ENCODE results near the gene HEYL. TPM values are rescaled to one million over a fixed set of nuclear protein-coding genes. Genes with fewer than 3 reads are reported as not detected.

The HEYL gene
- total RNA-seq, 2 experiments from 2014 or later, result 0.05 TPM; not detected in 1

DNA sequence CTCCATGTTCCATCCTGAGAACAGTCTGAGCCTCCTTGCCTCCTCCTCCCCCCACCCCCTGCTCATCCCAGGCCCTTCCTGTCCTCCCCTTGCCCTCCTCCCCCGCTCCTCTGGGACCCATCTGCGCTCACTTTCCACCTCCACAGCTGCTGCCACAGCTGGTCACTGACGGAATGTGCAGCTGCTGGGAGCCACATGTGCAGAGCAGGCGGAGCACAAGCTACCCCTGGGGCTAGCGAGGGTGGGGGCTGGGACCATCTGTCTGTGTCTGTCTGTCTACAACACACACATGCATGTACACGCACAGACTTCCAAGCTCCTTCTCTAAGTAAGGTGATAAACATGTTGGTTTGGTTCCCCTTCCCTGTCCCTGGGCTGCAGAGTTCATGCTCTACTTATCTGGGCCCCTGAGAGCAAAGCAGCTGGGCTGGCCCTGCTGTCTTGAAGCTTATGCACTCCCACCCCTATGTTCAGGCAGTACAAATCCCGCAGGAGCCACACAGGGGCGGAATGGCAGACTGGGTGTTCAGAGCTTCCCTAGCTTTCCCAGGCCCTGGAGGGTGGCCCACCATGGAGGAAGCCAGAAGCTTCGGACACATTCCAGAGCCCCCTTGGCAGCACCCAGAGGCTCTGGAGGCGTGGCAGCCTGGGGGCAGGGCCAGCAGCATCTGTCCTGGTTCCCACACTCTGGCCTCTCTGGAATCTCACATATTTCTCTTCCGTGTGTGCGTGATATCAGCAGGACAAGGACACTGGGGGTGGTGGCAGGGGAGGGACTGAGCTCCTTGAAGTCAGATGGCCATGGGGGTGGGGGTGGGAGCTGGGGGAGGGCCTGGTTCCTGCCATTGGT is 7.0 kb upstream of the HEYL start:
- TF ChIP-seq, protein P1, sequence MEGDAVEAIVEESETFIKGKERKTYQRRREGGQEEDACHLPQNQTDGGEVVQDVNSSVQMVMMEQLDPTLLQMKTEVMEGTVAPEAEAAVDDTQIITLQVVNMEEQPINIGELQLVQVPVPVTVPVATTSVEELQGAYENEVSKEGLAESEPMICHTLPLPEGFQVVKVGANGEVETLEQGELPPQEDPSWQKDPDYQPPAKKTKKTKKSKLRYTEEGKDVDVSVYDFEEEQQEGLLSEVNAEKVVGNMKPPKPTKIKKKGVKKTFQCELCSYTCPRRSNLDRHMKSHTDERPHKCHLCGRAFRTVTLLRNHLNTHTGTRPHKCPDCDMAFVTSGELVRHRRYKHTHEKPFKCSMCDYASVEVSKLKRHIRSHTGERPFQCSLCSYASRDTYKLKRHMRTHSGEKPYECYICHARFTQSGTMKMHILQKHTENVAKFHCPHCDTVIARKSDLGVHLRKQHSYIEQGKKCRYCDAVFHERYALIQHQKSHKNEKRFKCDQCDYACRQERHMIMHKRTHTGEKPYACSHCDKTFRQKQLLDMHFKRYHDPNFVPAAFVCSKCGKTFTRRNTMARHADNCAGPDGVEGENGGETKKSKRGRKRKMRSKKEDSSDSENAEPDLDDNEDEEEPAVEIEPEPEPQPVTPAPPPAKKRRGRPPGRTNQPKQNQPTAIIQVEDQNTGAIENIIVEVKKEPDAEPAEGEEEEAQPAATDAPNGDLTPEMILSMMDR (IDR thresholded peaks at IDR 0.05), result no peak
- H3K27me3 ChIP-seq (ENCODE audit: control insufficient read depth in 1 of 2, insufficient read depth in 2 of 2, low read length in 2 of 2), result peaks cover 0 to 2% of the 10 kb centered on the region in 2 experiments
- no peaks in the 10 kb centered on the region for H3K4me1 Mint-ChIP-seq (ENCODE audit: low read depth)
- no peak for ATAC-seq (ENCODE audit: poor library complexity)
- ChIA-PET POLR2A (no interaction called here), CTCF (interaction anchor here (0.7 to 1.8 kb wide), 3 partner anchors 11 to 40 kb away, joined by 4 to 6 read pairs (median 4); no protein-coding TSS in a partner anchor)
- intact Hi-C loops (cut with DNase I, micrococcal nuclease), result no loop called here
- H3K4me3 ChIP-seq (ENCODE audit: low read length), result no peak overlapping the region
- no peaks in the 10 kb centered on the region for H3K36me3 Mint-ChIP-seq (ENCODE audit: low read depth)
- no peaks in the 10 kb centered on the region for H3K9me3 Mint-ChIP-seq
- no peak overlapping the region for H3K27ac Mint-ChIP-seq
- no peaks in the 10 kb centered on the region for H3K36me3 ChIP-seq (ENCODE audit: insufficient read depth, low read length)
- no peaks in the 10 kb centered on the region for H3K27me3 Mint-ChIP-seq
- H3K4me1 ChIP-seq (ENCODE audit: insufficient read depth, low read length), result no peaks in the 10 kb centered on the region
- DNase-seq, result no peak
- H3K27ac ChIP-seq (ENCODE audit: low read depth in 1 of 2, low read length in 2 of 2), result no peak overlapping the region
- no peaks in the 10 kb centered on the region for H3K9me3 ChIP-seq (ENCODE audit: control insufficient read depth in 1 of 2, insufficient read depth in 1 of 2, low read length in 2 of 2)
- no peak overlapping the region for H3K4me3 Mint-ChIP-seq

DNA sequence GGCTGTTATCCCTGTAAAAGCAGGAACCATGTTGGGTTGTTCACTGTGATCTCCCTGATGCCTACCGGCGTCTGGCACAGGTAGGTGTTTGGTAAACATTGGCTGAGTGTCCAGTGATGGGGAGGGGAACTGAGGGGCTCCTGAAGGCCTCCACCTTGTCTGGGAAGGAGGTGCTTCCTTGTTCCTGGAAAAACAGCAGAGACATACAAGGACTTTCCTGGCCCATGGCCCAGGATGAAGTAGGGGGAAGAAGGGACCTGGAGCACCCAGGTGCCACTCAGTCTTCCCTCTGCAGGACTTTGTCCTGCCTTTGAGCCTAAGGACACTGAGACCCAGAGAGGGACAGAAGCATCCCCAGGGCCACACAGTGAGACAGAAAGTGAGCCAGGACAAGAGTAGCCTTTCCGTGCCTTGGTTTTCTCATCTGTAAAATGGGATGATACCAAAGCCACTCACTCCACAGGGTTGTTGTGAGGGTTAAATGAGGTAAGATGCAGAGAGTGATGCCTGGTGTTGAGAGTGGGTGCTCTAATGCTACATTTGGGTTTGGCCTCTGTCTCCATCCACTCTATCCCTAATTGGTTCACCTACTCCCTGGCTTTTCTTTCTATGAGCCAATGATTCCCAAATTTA is 6.1 kb upstream of the HEYL start:
- Histone ChIP-seq H3K9me3 (ENCODE audit: control insufficient read depth in 1 of 2, insufficient read depth in 1 of 2, low read length in 2 of 2) (no peaks in the 10 kb centered on the region), H3K27me3 (ENCODE audit: control insufficient read depth in 1 of 2, insufficient read depth in 2 of 2, low read length in 2 of 2) (peaks cover 0 to 2% of the 10 kb centered on the region in 2 experiments), H3K36me3 (ENCODE audit: insufficient read depth, low read length) (no peaks in the 10 kb centered on the region), H3K27ac (ENCODE audit: low read depth in 1 of 2, low read length in 2 of 2) (no peak overlapping the region), H3K4me3 (ENCODE audit: low read length) (no peak overlapping the region), H3K4me1 (ENCODE audit: insufficient read depth, low read length) (no peaks in the 10 kb centered on the region)
- TF ChIP-seq, protein P1 (IDR thresholded peaks at IDR 0.05), result no peak
- Mint-ChIP-seq H3K9me3 (no peaks in the 10 kb centered on the region), H3K4me1 (ENCODE audit: low read depth) (no peaks in the 10 kb centered on the region), H3K27me3 (no peaks in the 10 kb centered on the region), H3K36me3 (ENCODE audit: low read depth) (no peaks in the 10 kb centered on the region), H3K4me3 (no peak overlapping the region), H3K27ac (no peak overlapping the region)
- CTCF ChIA-PET, result interaction anchor here (1.8 kb wide), 1 partner anchor 8 kb away, joined by 5 read pairs; no protein-coding TSS in a partner anchor
- intact Hi-C loops (cut with DNase I, micrococcal nuclease), result no loop called here
- DNase-seq (no peak), ATAC-seq (ENCODE audit: poor library complexity) (no peak)
- POLR2A ChIA-PET, result no interaction called here

DNA sequence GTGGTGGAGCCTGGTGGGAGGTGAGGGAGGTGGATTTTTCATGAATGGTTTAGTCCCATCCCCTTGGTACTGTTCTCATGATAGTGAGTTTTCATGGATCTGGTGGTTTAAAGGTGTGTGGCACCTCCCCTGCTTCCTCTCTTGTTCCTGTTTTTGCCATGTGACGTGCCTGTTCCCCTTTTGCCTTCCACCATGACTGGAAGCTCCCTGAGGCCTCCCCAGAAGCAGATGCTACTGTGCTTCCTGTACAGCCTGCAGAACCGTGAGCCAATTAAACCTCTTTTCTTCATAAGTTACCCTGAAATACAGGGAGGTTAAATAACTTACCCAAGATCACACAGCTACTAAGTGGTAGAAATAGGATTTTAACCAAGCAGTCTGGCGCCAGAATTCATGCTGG is 4.3 kb upstream of the HEYL start:
- Histone ChIP-seq H3K27ac (ENCODE audit: low read depth in 1 of 2, low read length in 2 of 2) (no peak overlapping the region), H3K4me1 (ENCODE audit: insufficient read depth, low read length) (peaks cover 6% of the 10 kb centered on the region), H3K9me3 (ENCODE audit: control insufficient read depth in 1 of 2, insufficient read depth in 1 of 2, low read length in 2 of 2) (no peaks in the 10 kb centered on the region), H3K36me3 (ENCODE audit: insufficient read depth, low read length) (no peaks in the 10 kb centered on the region), H3K4me3 (ENCODE audit: low read length) (no peak overlapping the region), H3K27me3 (ENCODE audit: control insufficient read depth in 1 of 2, insufficient read depth in 2 of 2, low read length in 2 of 2) (peaks cover 0 to 7% of the 10 kb centered on the region in 2 experiments)
- POLR2A ChIA-PET, result no interaction called here
- H3K36me3 Mint-ChIP-seq (ENCODE audit: low read depth), result no peaks in the 10 kb centered on the region
- no peak overlapping the region for H3K4me3 Mint-ChIP-seq
- TF ChIP-seq, protein P1 (IDR thresholded peaks at IDR 0.05), result no peak
- ATAC-seq (ENCODE audit: poor library complexity), result no peak
- H3K9me3 Mint-ChIP-seq, result no peaks in the 10 kb centered on the region
- DNase-seq, result no peak
- peaks cover 5% of the 10 kb centered on the region for H3K27me3 Mint-ChIP-seq
- CTCF ChIA-PET, result interaction anchor here (1.8 kb wide), 1 partner anchor 10 kb away, joined by 5 read pairs; no protein-coding TSS in a partner anchor
- H3K4me1 Mint-ChIP-seq (ENCODE audit: low read depth), result no peaks in the 10 kb centered on the region
- intact Hi-C loops (cut with DNase I, micrococcal nuclease), result no loop called here
- no peak overlapping the region for H3K27ac Mint-ChIP-seq

Measured in CD4-positive, alpha-beta T cell (primary cell).